ENCODE results near the gene TADA2B. TPM values are rescaled to one million over a fixed set of nuclear protein-coding genes. Genes with fewer than 3 reads are reported as not detected.

The TADA2B gene
- total RNA-seq, 1 donor from 2014 or later = 23.2 TPM

DNA sequence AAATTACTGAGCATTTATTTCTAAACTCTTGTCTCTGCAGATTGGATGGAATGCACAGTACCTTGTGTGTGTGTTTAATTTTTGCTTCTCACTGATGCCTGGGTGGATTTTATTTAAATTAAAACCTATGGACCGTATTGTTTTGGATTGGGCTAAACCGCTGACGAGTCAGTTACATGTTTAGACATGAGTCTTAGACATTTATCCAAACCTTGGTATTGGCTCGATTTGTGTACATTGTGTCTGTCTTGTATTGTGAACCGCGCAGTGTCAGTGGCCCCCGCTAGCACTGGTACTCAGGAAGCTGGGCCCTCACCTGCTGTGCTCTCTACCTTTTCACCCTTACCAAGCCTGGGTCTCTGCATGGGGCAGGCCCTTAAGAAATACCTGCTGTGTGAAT, 40.8 kb upstream of the TADA2B start:
- Histone ChIP-seq H3K9me3 (no peaks in the 10 kb centered on the region), H3K4me3 (no peak overlapping the region), H3K27ac (no peak overlapping the region), H3K36me3 (peaks cover 93% of the 10 kb centered on the region), H3K4me1 (no peaks in the 10 kb centered on the region), H3K27me3 (no peaks in the 10 kb centered on the region)
- DNase-seq (no peak), ATAC-seq (no peak)
- TF ChIP-seq, protein P1, sequence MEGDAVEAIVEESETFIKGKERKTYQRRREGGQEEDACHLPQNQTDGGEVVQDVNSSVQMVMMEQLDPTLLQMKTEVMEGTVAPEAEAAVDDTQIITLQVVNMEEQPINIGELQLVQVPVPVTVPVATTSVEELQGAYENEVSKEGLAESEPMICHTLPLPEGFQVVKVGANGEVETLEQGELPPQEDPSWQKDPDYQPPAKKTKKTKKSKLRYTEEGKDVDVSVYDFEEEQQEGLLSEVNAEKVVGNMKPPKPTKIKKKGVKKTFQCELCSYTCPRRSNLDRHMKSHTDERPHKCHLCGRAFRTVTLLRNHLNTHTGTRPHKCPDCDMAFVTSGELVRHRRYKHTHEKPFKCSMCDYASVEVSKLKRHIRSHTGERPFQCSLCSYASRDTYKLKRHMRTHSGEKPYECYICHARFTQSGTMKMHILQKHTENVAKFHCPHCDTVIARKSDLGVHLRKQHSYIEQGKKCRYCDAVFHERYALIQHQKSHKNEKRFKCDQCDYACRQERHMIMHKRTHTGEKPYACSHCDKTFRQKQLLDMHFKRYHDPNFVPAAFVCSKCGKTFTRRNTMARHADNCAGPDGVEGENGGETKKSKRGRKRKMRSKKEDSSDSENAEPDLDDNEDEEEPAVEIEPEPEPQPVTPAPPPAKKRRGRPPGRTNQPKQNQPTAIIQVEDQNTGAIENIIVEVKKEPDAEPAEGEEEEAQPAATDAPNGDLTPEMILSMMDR (IDR thresholded peaks at IDR 0.05) = no peak
- intact Hi-C loops (cut with DNase I) = no loop called here

- H3K4me3 ChIP-seq = no peak overlapping the region
- no peak overlapping the region for H3K27ac ChIP-seq
- no peaks in the 10 kb centered on the region for H3K27me3 ChIP-seq
- no peaks in the 10 kb centered on the region for H3K9me3 ChIP-seq
- H3K4me1 ChIP-seq = no peaks in the 10 kb centered on the region
- DNase-seq = no peak
- intact Hi-C loops (cut with DNase I) = no loop called here
- peaks cover 94% of the 10 kb centered on the region for H3K36me3 ChIP-seq
- TF ChIP-seq, protein P1 (IDR thresholded peaks at IDR 0.05) = no peak
- no peak for ATAC-seq
Measured at GRCh38 chr4:7003176-7003878, 39.8 kb upstream of the TADA2B start.

GRCh38 chr4:7003879-7004240, 39.3 kb upstream of the TADA2B start:
- TF ChIP-seq, protein P1 (IDR thresholded peaks at IDR 0.05) = no peak
- DNase-seq = no peak
- Histone ChIP-seq H3K9me3 (no peaks in the 10 kb centered on the region), H3K4me3 (no peak overlapping the region), H3K27me3 (no peaks in the 10 kb centered on the region), H3K36me3 (peaks cover 94% of the 10 kb centered on the region), H3K27ac (no peak overlapping the region), H3K4me1 (no peaks in the 10 kb centered on the region)
- intact Hi-C loops (cut with DNase I) = no loop called here
- ATAC-seq = peak; percentile 39

- Histone ChIP-seq H3K4me1 (no peaks in the 10 kb centered on the region), H3K27me3 (no peaks in the 10 kb centered on the region), H3K9me3 (no peaks in the 10 kb centered on the region), H3K4me3 (no peak overlapping the region), H3K36me3 (peaks cover 94% of the 10 kb centered on the region), H3K27ac (no peak overlapping the region)
- intact Hi-C loops (cut with DNase I) = no loop called here
- no peak for ATAC-seq
- no peak for DNase-seq
- TF ChIP-seq, protein P1 (IDR thresholded peaks at IDR 0.05) = no peak
Measured at GRCh38 chr4:7004331-7004730, 38.8 kb upstream of the TADA2B start.

DNA sequence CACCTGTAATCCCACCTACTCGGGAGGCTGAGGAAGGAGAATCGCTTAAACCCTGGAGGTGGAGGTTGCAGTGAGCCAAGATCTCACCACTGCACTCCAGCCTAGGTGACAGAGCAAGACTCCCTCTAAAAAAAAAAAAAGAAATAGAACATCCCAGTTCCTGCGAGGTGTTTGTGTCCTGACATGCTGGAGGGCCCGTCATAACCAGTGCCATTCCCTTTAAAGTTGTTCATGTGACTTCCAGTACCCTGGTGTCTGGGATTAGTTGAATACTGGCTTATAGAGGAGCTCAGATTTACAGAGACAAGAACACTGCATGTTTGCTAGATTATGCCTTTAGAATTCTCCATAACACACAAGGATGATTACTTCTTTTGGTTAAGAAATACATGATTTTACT, 37.6 kb upstream of the TADA2B start:
- Histone ChIP-seq H3K4me3 (no peak overlapping the region), H3K27ac (no peak overlapping the region), H3K36me3 (peaks cover 94% of the 10 kb centered on the region), H3K4me1 (no peaks in the 10 kb centered on the region), H3K9me3 (no peaks in the 10 kb centered on the region), H3K27me3 (no peaks in the 10 kb centered on the region)
- TF ChIP-seq, protein P1 (IDR thresholded peaks at IDR 0.05) = no peak
- intact Hi-C loops (cut with DNase I) = no loop called here
- ATAC-seq = no peak
- DNase-seq = no peak

DNA sequence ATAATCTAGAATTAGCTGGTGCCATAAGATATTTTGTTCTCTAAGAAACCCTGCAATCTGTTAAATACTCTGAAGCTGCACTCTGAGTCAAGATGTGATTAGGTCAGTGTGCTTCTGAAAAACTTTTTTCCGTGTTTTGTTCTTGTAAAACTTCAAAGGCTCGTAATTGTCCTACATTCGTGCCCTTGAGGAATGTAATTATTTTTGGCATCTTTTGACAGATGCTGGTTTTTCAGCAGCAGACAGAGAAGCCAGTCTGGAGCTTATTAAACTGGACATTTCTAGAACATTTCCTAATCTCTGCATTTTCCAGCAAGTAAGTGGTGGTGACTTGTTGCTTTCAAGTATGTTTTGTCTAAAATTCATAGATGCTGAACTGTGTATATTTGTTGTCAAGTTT, 36.8 kb upstream of the TADA2B start:
- DNase-seq (no peak), ATAC-seq (no peak)
- Histone ChIP-seq H3K27ac (no peak overlapping the region), H3K4me3 (no peak overlapping the region), H3K36me3 (peaks cover 94% of the 10 kb centered on the region), H3K4me1 (no peaks in the 10 kb centered on the region), H3K9me3 (no peaks in the 10 kb centered on the region), H3K27me3 (no peaks in the 10 kb centered on the region)
- intact Hi-C loops (cut with DNase I) = no loop called here
- TF ChIP-seq, protein P1 (IDR thresholded peaks at IDR 0.05) = no peak
